Measurements from ENCODE around the gene GALNS.

DNA sequence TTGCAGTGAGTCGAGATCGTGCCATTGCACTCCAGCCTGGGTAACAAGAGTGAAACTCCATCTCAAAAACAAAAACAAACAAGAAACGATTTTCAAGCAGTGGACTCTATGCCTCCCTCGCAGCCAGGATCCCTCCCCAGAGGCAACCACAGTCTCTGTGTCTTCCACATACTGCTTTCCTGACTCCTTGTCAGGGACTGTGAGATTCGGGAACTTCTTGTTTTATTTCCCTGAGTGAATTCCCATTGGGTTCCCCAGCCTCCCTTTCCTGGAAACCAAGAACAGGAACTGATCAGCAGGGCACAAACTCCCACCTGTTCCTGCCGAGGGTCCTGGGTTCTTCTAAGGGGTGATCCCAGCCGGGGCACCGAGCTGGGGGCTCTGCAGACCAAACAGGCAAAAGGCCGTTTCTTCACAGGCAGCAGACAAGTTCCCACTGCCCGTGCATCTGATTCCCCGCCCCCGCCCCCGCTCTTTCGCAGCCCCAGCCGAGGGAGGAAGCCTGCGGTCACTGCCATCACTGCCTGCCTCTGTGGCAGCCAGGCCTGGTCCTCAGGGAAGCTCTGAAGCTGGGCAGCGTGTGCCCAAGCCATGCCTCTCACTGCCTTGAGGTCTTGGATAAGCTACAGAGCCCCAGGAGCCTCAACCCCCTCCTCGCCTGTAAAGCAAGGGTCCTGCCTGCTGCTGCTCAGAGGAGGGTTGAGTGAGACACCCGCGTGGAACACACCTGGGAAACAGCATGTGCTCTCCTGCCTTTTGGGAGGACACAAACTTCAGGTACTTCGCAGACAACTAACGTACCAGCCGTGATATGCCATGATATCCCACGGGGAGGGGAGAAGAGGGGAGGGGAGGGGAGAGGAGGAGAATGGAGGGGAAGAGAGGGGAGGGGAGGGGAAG, 66.2 kb downstream of the GALNS start:
- TF ChIP-seq CTCF (conservative IDR thresholded peaks at IDR 0.05; ENCODE audit: low read depth, low read length) (no peak), POLR2A (IDR thresholded peaks at IDR 0.05; ENCODE audit: low read depth, low read length) (no peak), CHD1 (IDR thresholded peaks at IDR 0.05; ENCODE audit: low read depth, low read length) (no peak), BHLHE40 (IDR thresholded peaks at IDR 0.05; ENCODE audit: low read depth, low read length) (peak; percentile 34; the same call in 1 of the 2 replicates), RAD21 (IDR thresholded peaks at IDR 0.05; ENCODE audit: low read length) (no peak), RFX5 (IDR thresholded peaks at IDR 0.05; ENCODE audit: low read depth, low read length) (no peak), MXI1 (IDR thresholded peaks at IDR 0.05; ENCODE audit: borderline replicate concordance, low read depth, low read length) (no peak), MAFK (IDR thresholded peaks at IDR 0.05; ENCODE audit: low read depth, low read length) (no peak), SMC3 (IDR thresholded peaks at IDR 0.05; ENCODE audit: low read depth, low read length) (no peak), CEBPB (IDR thresholded peaks at IDR 0.05; ENCODE audit: low read depth, low read length) (no peak), FOS (IDR thresholded peaks at IDR 0.05; ENCODE audit: low read depth, low read length) (no peak)

All from IMR-90 (cell line).